ENCODE measurements around the gene KRT10.

DNA sequence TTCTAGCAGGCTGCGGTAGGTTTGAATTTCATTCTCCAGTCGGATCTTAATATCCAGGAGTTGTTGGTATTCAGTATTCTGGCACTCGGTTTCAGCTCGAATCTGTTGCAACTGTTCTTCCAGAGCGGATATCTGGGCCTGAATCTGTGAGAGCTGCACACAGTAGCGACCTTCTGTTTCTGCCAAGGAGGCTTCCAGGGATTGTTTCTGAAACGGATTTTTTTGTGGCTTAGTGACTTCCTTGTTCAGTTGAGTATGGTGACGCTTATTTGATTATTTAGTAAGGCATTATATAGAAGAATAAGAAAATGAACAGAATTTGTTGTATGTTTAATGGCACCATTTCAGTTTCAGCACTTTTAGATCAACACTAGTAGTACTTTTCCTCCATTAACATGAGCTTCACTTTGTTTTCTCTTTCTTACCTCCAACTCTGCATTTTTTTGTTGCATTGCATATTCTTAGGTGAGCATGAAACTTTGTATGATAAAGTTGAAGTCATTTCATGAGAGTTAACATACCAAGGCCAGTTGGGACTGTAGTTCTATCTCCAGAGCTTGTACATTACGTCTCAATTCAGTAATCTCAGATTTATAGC, 2.8 kb downstream of the KRT10 start:
- TF ChIP-seq, protein P1, sequence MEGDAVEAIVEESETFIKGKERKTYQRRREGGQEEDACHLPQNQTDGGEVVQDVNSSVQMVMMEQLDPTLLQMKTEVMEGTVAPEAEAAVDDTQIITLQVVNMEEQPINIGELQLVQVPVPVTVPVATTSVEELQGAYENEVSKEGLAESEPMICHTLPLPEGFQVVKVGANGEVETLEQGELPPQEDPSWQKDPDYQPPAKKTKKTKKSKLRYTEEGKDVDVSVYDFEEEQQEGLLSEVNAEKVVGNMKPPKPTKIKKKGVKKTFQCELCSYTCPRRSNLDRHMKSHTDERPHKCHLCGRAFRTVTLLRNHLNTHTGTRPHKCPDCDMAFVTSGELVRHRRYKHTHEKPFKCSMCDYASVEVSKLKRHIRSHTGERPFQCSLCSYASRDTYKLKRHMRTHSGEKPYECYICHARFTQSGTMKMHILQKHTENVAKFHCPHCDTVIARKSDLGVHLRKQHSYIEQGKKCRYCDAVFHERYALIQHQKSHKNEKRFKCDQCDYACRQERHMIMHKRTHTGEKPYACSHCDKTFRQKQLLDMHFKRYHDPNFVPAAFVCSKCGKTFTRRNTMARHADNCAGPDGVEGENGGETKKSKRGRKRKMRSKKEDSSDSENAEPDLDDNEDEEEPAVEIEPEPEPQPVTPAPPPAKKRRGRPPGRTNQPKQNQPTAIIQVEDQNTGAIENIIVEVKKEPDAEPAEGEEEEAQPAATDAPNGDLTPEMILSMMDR (IDR thresholded peaks at IDR 0.05), result no peak
- TF ChIP-seq EP300 (IDR thresholded peaks at IDR 0.05), result no peak

Measured in esophagus muscularis mucosa (tissue), 3 donors.